Measurements from ENCODE around the gene CEP152. TPM values are rescaled to one million over a fixed set of nuclear protein-coding genes. Genes with fewer than 3 reads are reported as not detected.

Gene CEP152
- total and polyA plus RNA-seq, 2 experiments from 2014 or later = 14.6 to 30.5 TPM

- TF ChIP-seq ZNF331 (CRISPR knock-in tag; IDR thresholded peaks at IDR 0.05; ENCODE audit: low read depth) (no peak), JUNB (IDR thresholded peaks at IDR 0.05; ENCODE audit: unreplicated experiment) (no peak)
These were observed 18.0 kb upstream of the CEP152 start (continued) for GRCh38 chr15:48828906-48829305.

- H2AFZ ChIP-seq = no peak overlapping the region
- no peaks in the 10 kb centered on the region for H3K9me3 Mint-ChIP-seq
- H3K9me2 ChIP-seq (ENCODE audit: insufficient read depth) = no peaks in the 10 kb centered on the region
- H4K20me1 ChIP-seq (replicated peaks; ENCODE audit: insufficient read depth) = no peaks in the 10 kb centered on the region
- H3K79me2 ChIP-seq (replicated peaks; ENCODE audit: insufficient read depth) = no peaks in the 10 kb centered on the region
- no peaks in the 10 kb centered on the region for H3F3A ChIP-seq (replicated peaks; ENCODE audit: low read depth)
- H3K4me1 Mint-ChIP-seq = peaks cover 2% of the 10 kb centered on the region
- no peaks in the 10 kb centered on the region for H3K27me3 Mint-ChIP-seq (ENCODE audit: insufficient read depth, low read depth, poor library complexity)
- DNase-seq (ENCODE audit: low spot score) = no peak
- H3K36me3 Mint-ChIP-seq (ENCODE audit: low read depth) = no peaks in the 10 kb centered on the region
- peaks cover 3% of the 10 kb centered on the region; the same call in 1 of the 2 replicates for H3K4me1 ChIP-seq (ENCODE audit: insufficient read depth)
- no peak for ATAC-seq
- no peak overlapping the region for H3K4me3 ChIP-seq
- no peak overlapping the region for H3K4me2 ChIP-seq
- TF ChIP-seq ZNF114 (CRISPR knock-in tag; IDR thresholded peaks at IDR 0.05) (no peak), CTCF (conservative IDR thresholded peaks at IDR 0.05; ENCODE audit: low read depth in 2 of 2) (no peak), ETS1 (IDR thresholded peaks at IDR 0.05) (no peak)
- H3K4me3 Mint-ChIP-seq = no peak overlapping the region
- H3K27me3 ChIP-seq (ENCODE audit: insufficient read depth) = no peaks in the 10 kb centered on the region
- H3K27ac ChIP-seq (ENCODE audit: low read depth) = no peak overlapping the region
- H3K36me3 ChIP-seq (ENCODE audit: insufficient read depth) = no peaks in the 10 kb centered on the region
- H3K27ac Mint-ChIP-seq = no peak overlapping the region
These were observed 17.6 kb upstream of the CEP152 start for GRCh38 chr15:48828471-48828870.

GRCh38 chr15:48825075-48825474 is 14.2 kb upstream of the CEP152 start:
- no peak overlapping the region for H3K4me3 Mint-ChIP-seq
- Histone ChIP-seq H3K36me3 (ENCODE audit: insufficient read depth) (no peaks in the 10 kb centered on the region), H3K4me1 (ENCODE audit: insufficient read depth) (peaks cover 5% of the 10 kb centered on the region; the same call in 1 of the 2 replicates), H3F3A (replicated peaks; ENCODE audit: low read depth) (no peaks in the 10 kb centered on the region), H3K27me3 (ENCODE audit: insufficient read depth) (no peaks in the 10 kb centered on the region), H3K9me2 (ENCODE audit: insufficient read depth) (no peaks in the 10 kb centered on the region), H3K27ac (ENCODE audit: low read depth) (no peak overlapping the region), H3K4me2 (no peak overlapping the region), H2AFZ (no peak overlapping the region), H4K20me1 (replicated peaks; ENCODE audit: insufficient read depth) (no peaks in the 10 kb centered on the region), H3K79me2 (replicated peaks; ENCODE audit: insufficient read depth) (no peaks in the 10 kb centered on the region), H3K4me3 (no peak overlapping the region)
- H3K9me3 Mint-ChIP-seq = no peaks in the 10 kb centered on the region
- H3K27ac Mint-ChIP-seq = no peak overlapping the region
- ATAC-seq (no peak), DNase-seq (ENCODE audit: low spot score) (no peak)
- H3K4me1 Mint-ChIP-seq = peaks cover 8% of the 10 kb centered on the region
- no peaks in the 10 kb centered on the region for H3K27me3 Mint-ChIP-seq (ENCODE audit: insufficient read depth, low read depth, poor library complexity)
- H3K36me3 Mint-ChIP-seq (ENCODE audit: low read depth) = no peaks in the 10 kb centered on the region
- TF ChIP-seq EZH2 (IDR thresholded peaks at IDR 0.05; ENCODE audit: low read depth, unreplicated experiment) (no peak), STAT1 (IDR thresholded peaks at IDR 0.05; ENCODE audit: unreplicated experiment) (no peak), POLR2AphosphoS5 (IDR thresholded peaks at IDR 0.05; ENCODE audit: low read depth) (no peak), CTCF (conservative IDR thresholded peaks at IDR 0.05; ENCODE audit: low read depth in 2 of 2) (no peak), JUNB (IDR thresholded peaks at IDR 0.05; ENCODE audit: unreplicated experiment) (no peak), ZNF462 (CRISPR knock-in tag; IDR thresholded peaks at IDR 0.05) (no peak)

Data from GM23338 (cell line).